Measurements from ENCODE around the gene ERGIC3. TPM values are rescaled to one million over a fixed set of nuclear protein-coding genes. Genes with fewer than 3 reads are reported as not detected.

The ERGIC3 gene
- total and polyA plus RNA-seq, 10 of the 15 experiments (the other 5 are each of a cell fraction or from before 2014, with no cell fraction given): 90.4 to 210 (median 139) TPM

GRCh38 chr20:35576816-35577215 lies 34.9 kb downstream of the ERGIC3 start (continued):
- no peak for TF ChIP-seq SREBF2 (IDR thresholded peaks at IDR 0.05; ENCODE audit: low read length)
- TF ChIP-seq BHLHE40 (IDR thresholded peaks at IDR 0.05; ENCODE audit: borderline replicate concordance in 1 of 2, low read depth in 2 of 2, low read length in 1 of 2): no peak
- TF ChIP-seq SP1 (IDR thresholded peaks at IDR 0.05; ENCODE audit: low read depth, low read length): no peak

- no peaks in the 10 kb centered on the region for H3K9me3 ChIP-seq (replicated peaks; ENCODE audit: control insufficient read depth, insufficient read depth, low read length)
- CTCF ChIA-PET: interaction anchor here (1.7 kb wide), 1 partner anchor 38 kb away, joined by 3 read pairs; no protein-coding TSS in a partner anchor
- intact Hi-C loops (cut with micrococcal nuclease; ENCODE audit: unreplicated experiment): no loop called here
- RAD21 ChIA-PET (ENCODE audit: unreplicated experiment): interaction anchor here (0.6 kb wide), 1 partner anchor 75 kb away, joined by 3 read pairs; no protein-coding TSS in a partner anchor
- POLR2A ChIA-PET: no interaction called here
- no peak overlapping the region for H2AFZ ChIP-seq (ENCODE audit: control insufficient read depth, low read depth, low read length)
- no peaks in the 10 kb centered on the region for H3K36me3 ChIP-seq (ENCODE audit: control insufficient read depth in 2 of 2, insufficient read depth in 2 of 2, low read length in 1 of 2)
- no peaks in the 10 kb centered on the region for H3K27me3 ChIP-seq (replicated peaks in 1 of 2; ENCODE audit: control insufficient read depth in 2 of 2, insufficient read depth in 2 of 2, low read length in 1 of 2)
- in situ Hi-C loops (cut with MboI): no loop called here
- BruUV-seq (replicated peaks): no TSS peak
- SMC1A ChIA-PET (ENCODE audit: uncharacterized antibody, unreplicated experiment): no interaction called here
- no peak overlapping the region for H3K4me2 ChIP-seq (ENCODE audit: control insufficient read depth, insufficient read depth)
- no peaks in the 10 kb centered on the region for H4K20me1 ChIP-seq (ENCODE audit: control insufficient read depth, insufficient read depth)
- DNase-seq (ENCODE audit: low read depth, low spot score) (no peak), FAIRE-seq (no peak), ATAC-seq (no peak)
- H3K4me1 ChIP-seq (ENCODE audit: control insufficient read depth, insufficient read depth, low read length): no peaks in the 10 kb centered on the region
- H3K27ac ChIP-seq (ENCODE audit: control insufficient read depth, insufficient read depth): no peak overlapping the region
- H3K79me2 ChIP-seq (ENCODE audit: control insufficient read depth, insufficient read depth, low read length): no peaks in the 10 kb centered on the region
- 83% methylated on average over 8 of the region's 8 CpGs for WGBS (ENCODE audit: insufficient coverage, insufficient replicate concordance, low lambda C conversion rate, missing lambda C conversion rate)
- no peak overlapping the region for H3K4me3 ChIP-seq
- H3K9ac ChIP-seq (ENCODE audit: control insufficient read depth, insufficient read depth, low read length): no peak overlapping the region
- TF ChIP-seq CHD2 (IDR thresholded peaks at IDR 0.05; ENCODE audit: borderline replicate concordance, low read depth, low read length) (no peak), CBX5 (IDR thresholded peaks at IDR 0.05; ENCODE audit: low read depth) (no peak), USF2 (IDR thresholded peaks at IDR 0.05; ENCODE audit: borderline replicate concordance, low read depth, low read length) (no peak), BMI1 (IDR thresholded peaks at IDR 0.05; ENCODE audit: borderline replicate concordance) (no peak), SMARCA5 (IDR thresholded peaks at IDR 0.05) (no peak), NFIC (IDR thresholded peaks at IDR 0.05; ENCODE audit: low read depth, low read length) (no peak), E2F4 (IDR thresholded peaks at IDR 0.05; ENCODE audit: low read depth, low read length) (no peak), E4F1 (IDR thresholded peaks at IDR 0.05; ENCODE audit: borderline replicate concordance, partially characterized antibody) (no peak), YY1 (IDR thresholded peaks at IDR 0.05; ENCODE audit: low read depth, low read length) (no peak), POLR2A (IDR thresholded peaks at IDR 0.05; ENCODE audit: low read depth, low read length) (no peak), SREBF1 (IDR thresholded peaks at IDR 0.05; ENCODE audit: low read length) (no peak), NR2C2 (IDR thresholded peaks at IDR 0.05; ENCODE audit: borderline replicate concordance, control insufficient read depth, insufficient read length, low read depth) (no peak), MTA3 (IDR thresholded peaks at IDR 0.05; ENCODE audit: borderline replicate concordance, low read length) (no peak), BCLAF1 (IDR thresholded peaks at IDR 0.05) (no peak), DPF2 (IDR thresholded peaks at IDR 0.05) (no peak)
Observed at GRCh38 chr20:35578469-35578868, 36.6 kb downstream of the ERGIC3 start.

Data from GM12878 (cell line).